CD4-positive, alpha-beta T cell (primary cell): ENCODE data around the gene MECR. TPM values are rescaled to one million over a fixed set of nuclear protein-coding genes. Genes with fewer than 3 reads are reported as not detected.
A peak's percentile ranks its signal among the peaks of the same experiment; 100 is the strongest.

Experiments used
- ATAC-seq: fragments of 200-7000 bp; cut with Tn5 transposase; one replicate; pipeline ENCODE4 v1.10.0; 2022; ENCODE audit warnings: mild to moderate bottlenecking; ENCODE audit not compliant: poor library complexity
- CTCF ChIA-PET: fragments of 350-600 bp; sonication (Branson Sonifier 250); formaldehyde crosslinking; loops from one replicate; lab custom pipeline; 2021; ENCODE audit warnings: antibody characterized with exemption, inconsistent platforms; lab: Charles Lee
- POLR2A ChIA-PET: fragments of 350-600 bp; sonication (Branson Sonifier 250); formaldehyde crosslinking; loops from one replicate; lab custom pipeline; 2021; ENCODE audit warnings: antibody characterized with exemption, inconsistent platforms; lab: Charles Lee
- DNase-seq, 14 experiments: peaks; one replicate each; pipeline ENCODE4 v3.0.0-alpha.2; 2013 to 2020; ENCODE audit warnings: mixed read lengths in 2 of 14
- H3K27ac ChIP-seq, 2 donors: one replicate each; pipeline versions ENCODE4 v1.5.1 to v1.7.0; 2013; ENCODE audit warnings: low read length in 2 of 2, low read depth in 1 of 2, mild to moderate bottlenecking in 1 of 2
- H3K27me3 ChIP-seq, 2 experiments: 1 replicate in 1 of 2; 2 replicates in 1 of 2; pipeline versions ENCODE4 v1.6.1 to v1.7.0; 2013; ENCODE audit warnings: low read length in 2 of 2, control low read depth in 1 of 2, mild to moderate bottlenecking in 1 of 2, moderate library complexity in 1 of 2; ENCODE audit not compliant: insufficient read depth in 2 of 2, control insufficient read depth in 1 of 2
- H3K36me3 ChIP-seq: one replicate; pipeline ENCODE4 v1.6.1; 2013; ENCODE audit warnings: low read length, control low read depth; ENCODE audit not compliant: insufficient read depth
- H3K4me1 ChIP-seq: one replicate; pipeline ENCODE4 v1.6.1; 2013; ENCODE audit warnings: low read length, control low read depth; ENCODE audit not compliant: insufficient read depth
- H3K4me3 ChIP-seq: one replicate; pipeline ENCODE4 v1.5.1; 2013; ENCODE audit warnings: mild to moderate bottlenecking, low read length, moderate library complexity
- H3K9me3 ChIP-seq, 2 experiments: 1 replicate in 1 of 2; 2 replicates in 1 of 2; pipeline versions ENCODE4 v1.6.1 to v1.7.0; 2013; ENCODE audit warnings: low read length in 2 of 2, mild to moderate bottlenecking in 2 of 2, control low read depth in 1 of 2, moderate library complexity in 1 of 2; ENCODE audit not compliant: control insufficient read depth in 1 of 2, insufficient read depth in 1 of 2
- H3K27ac Mint-ChIP-seq: one replicate; pipeline ENCODE4 v1.8.0; 2020; ENCODE audit warnings: mixed read lengths
- H3K27me3 Mint-ChIP-seq: one replicate; pipeline ENCODE4 v1.8.0; 2021; ENCODE audit warnings: mixed read lengths
- H3K36me3 Mint-ChIP-seq: one replicate; pipeline ENCODE4 v1.8.0; 2021; ENCODE audit warnings: low read depth, mixed read lengths
- H3K4me1 Mint-ChIP-seq: one replicate; pipeline ENCODE4 v1.8.0; 2021; ENCODE audit warnings: low read depth, mixed read lengths
- H3K4me3 Mint-ChIP-seq: one replicate; pipeline ENCODE4 v1.8.0; 2020; ENCODE audit warnings: mild to moderate bottlenecking, mixed read lengths
- H3K9me3 Mint-ChIP-seq: one replicate; pipeline ENCODE4 v1.8.0; 2020; ENCODE audit warnings: mixed read lengths
- CTCF ChIP-seq: fragments of 200-600 bp; IDR thresholded peaks from one replicate; pipeline ENCODE4 v1.8.0; 2022; ENCODE audit warnings: antibody characterized with exemption, mild to moderate bottlenecking
- intact Hi-C, 2 experiments: fragments of 100-400 bp; cut with DNase I in 1 of 2; cut with micrococcal nuclease in 1 of 2; formaldehyde crosslinking; loops; one replicate each; pipeline versions ENCODE4 v1.15.1 to v1.9.0; 2023 to 2025; cut with DNase I, micrococcal nuclease
- total RNA-seq, 174 experiments: library from RNA in 2 of 174; stranded (reverse) in 2 of 174; gene quantifications; one replicate each; pipeline ENCODE4 v1.2.3 and lab custom pipeline; 2021 to 2026

MECR gene
- total RNA-seq, 2 experiments from 2014 or later: 5.5 to 6.6 TPM

GRCh38 chr1:29148656-29149491 is 81.9 kb downstream of the MECR start:
- Histone ChIP-seq H3K27ac (no peak overlapping the region), H3K4me1 (no peaks in the 10 kb centered on the region), H3K4me3 (no peak overlapping the region), H3K27me3 (no peaks in the 10 kb centered on the region), H3K36me3 (peaks cover 81% of the 10 kb centered on the region), H3K9me3 (peaks cover 0 to 1% of the 10 kb centered on the region in 2 experiments)
- peak overlapping the region; percentile 22 for H3K27ac Mint-ChIP-seq
- peaks cover 88% of the 10 kb centered on the region for H3K36me3 Mint-ChIP-seq
- H3K27me3 Mint-ChIP-seq: no peaks in the 10 kb centered on the region
- ChIA-PET CTCF (no interaction called here), POLR2A (no interaction called here)
- no peak for ATAC-seq
- no peak for TF ChIP-seq CTCF
- H3K4me3 Mint-ChIP-seq: no peak overlapping the region
- H3K9me3 Mint-ChIP-seq: peaks cover 5% of the 10 kb centered on the region
- intact Hi-C loops: no loop called here
- DNase-seq: no peak
- H3K4me1 Mint-ChIP-seq: no peaks in the 10 kb centered on the region

DNA sequence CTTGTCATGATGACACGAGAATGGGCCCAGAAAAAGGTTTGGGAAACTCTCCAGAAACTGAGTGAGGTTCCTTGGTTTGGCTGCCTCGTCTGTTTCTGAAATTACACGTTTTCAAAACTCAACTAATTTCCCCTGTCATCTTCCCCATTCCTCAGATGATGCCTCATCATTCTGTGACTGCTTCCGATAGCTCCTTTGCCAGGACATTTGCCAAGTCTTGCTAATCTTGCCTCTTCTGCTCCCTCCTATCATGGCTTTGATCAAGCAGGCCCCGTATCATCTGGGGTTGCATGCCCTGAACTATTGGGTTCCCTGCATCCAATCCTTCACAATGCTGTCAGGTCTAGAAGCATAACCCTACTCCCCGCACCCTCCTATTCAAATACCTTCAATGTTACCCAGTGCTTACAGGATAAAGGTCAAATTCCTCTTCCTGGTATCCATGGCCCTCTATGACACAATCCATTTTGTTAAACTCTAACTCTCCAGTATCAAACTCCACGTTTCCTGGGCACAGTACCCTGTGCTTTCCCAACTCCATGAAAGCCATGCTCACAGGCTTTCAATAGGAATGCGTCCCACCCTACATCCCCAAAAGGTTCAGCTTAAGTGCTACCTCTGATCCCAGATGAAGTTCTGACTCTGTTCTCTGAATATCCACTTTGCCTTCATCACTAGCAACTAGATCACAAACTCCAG is 84.8 kb downstream of the MECR start:
- Histone ChIP-seq H3K27ac (no peak overlapping the region), H3K4me1 (no peaks in the 10 kb centered on the region), H3K27me3 (no peaks in the 10 kb centered on the region), H3K9me3 (peaks cover 0 to 10% of the 10 kb centered on the region in 2 experiments), H3K36me3 (peaks cover 52% of the 10 kb centered on the region), H3K4me3 (no peak overlapping the region)
- ChIA-PET CTCF (no interaction called here), POLR2A (no interaction called here)
- Mint-ChIP-seq H3K4me3 (no peak overlapping the region), H3K36me3 (peaks cover 60% of the 10 kb centered on the region), H3K27ac (no peak overlapping the region), H3K4me1 (no peaks in the 10 kb centered on the region), H3K9me3 (peaks cover 5% of the 10 kb centered on the region), H3K27me3 (no peaks in the 10 kb centered on the region)
- intact Hi-C loops: no loop called here
- no peak for DNase-seq
- TF ChIP-seq CTCF: no peak
- ATAC-seq: no peak

- intact Hi-C loops: no loop called here
- no peaks in the 10 kb centered on the region for H3K27me3 ChIP-seq
- POLR2A ChIA-PET: no interaction called here
- Mint-ChIP-seq H3K36me3 (peaks cover 43% of the 10 kb centered on the region), H3K4me1 (no peaks in the 10 kb centered on the region), H3K9me3 (peaks cover 5% of the 10 kb centered on the region), H3K27me3 (no peaks in the 10 kb centered on the region), H3K4me3 (no peak overlapping the region), H3K27ac (no peak overlapping the region)
- CTCF ChIA-PET: no interaction called here
- H3K4me3 ChIP-seq: no peak overlapping the region
- TF ChIP-seq CTCF: no peak
- H3K9me3 ChIP-seq: peaks cover 0 to 10% of the 10 kb centered on the region in 2 experiments
- H3K36me3 ChIP-seq: peaks cover 36% of the 10 kb centered on the region
- no peaks in the 10 kb centered on the region for H3K4me1 ChIP-seq
- no peak for ATAC-seq
- DNase-seq: no peak
- no peak overlapping the region for H3K27ac ChIP-seq
These were observed 86.6 kb downstream of the MECR start for GRCh38 chr1:29144178-29144577.
